ENCODE data around the gene RHCG.

- TF ChIP-seq EZH2 (IDR thresholded peaks at IDR 0.05; ENCODE audit: insufficient read depth, poor library complexity, severe bottlenecking): no peak
- no peak for TF ChIP-seq EZH2phosphoT487 (IDR thresholded peaks at IDR 0.05; ENCODE audit: insufficient read depth, low read depth)
Measured at GRCh38 chr15:89482139-89482538, 14.2 kb downstream of the RHCG start.
